Measurements from ENCODE around the gene PKDCC. TPM values are rescaled to one million over a fixed set of nuclear protein-coding genes. Genes with fewer than 3 reads are reported as not detected.
A peak's percentile ranks its signal among the peaks of the same experiment; 100 is the strongest.

The PKDCC gene
- total RNA-seq, 1 donor from 2014 or later: 210 TPM

DNA sequence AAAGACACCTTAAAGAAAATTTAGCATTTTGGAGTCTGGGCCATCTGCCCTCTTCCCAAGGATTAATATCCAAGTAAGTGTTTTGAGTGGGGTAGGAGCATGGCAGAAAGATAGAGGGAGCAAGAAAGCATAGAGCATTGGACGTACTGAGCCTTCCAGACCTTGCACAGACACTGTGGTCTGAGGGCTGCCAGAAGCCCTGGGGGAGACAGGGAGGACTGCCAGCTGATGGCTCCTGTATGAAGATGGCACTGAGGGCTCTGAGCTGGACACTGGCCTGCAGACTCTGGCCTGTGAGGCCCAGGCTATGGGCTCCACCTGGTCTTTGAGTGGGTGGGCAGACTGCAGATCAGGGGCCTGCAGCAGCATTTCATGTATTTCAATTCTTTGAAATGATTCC is 2.9 kb upstream of the PKDCC start:
- TF ChIP-seq, protein P1, sequence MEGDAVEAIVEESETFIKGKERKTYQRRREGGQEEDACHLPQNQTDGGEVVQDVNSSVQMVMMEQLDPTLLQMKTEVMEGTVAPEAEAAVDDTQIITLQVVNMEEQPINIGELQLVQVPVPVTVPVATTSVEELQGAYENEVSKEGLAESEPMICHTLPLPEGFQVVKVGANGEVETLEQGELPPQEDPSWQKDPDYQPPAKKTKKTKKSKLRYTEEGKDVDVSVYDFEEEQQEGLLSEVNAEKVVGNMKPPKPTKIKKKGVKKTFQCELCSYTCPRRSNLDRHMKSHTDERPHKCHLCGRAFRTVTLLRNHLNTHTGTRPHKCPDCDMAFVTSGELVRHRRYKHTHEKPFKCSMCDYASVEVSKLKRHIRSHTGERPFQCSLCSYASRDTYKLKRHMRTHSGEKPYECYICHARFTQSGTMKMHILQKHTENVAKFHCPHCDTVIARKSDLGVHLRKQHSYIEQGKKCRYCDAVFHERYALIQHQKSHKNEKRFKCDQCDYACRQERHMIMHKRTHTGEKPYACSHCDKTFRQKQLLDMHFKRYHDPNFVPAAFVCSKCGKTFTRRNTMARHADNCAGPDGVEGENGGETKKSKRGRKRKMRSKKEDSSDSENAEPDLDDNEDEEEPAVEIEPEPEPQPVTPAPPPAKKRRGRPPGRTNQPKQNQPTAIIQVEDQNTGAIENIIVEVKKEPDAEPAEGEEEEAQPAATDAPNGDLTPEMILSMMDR (IDR thresholded peaks at IDR 0.05): no peak
- Histone ChIP-seq H3K9me3 (no peaks in the 10 kb centered on the region), H3K27ac (peak overlapping the region in 1 of 2 donors; percentile 94), H3K27me3 (no peaks in the 10 kb centered on the region), H3K4me3 (no peak overlapping the region), H3K4me1 (peaks cover 0 to 12% of the 10 kb centered on the region in 2 donors), H3K36me3 (no peaks in the 10 kb centered on the region)
- intact Hi-C loops (cut with DNase I): loop anchor here (5.0 kb wide), 2 partner anchors 38 to 122 kb away; partner anchors contain the start of gene EML4
- no peak for DNase-seq (ENCODE audit: low spot score in 2 of 2)

DNA sequence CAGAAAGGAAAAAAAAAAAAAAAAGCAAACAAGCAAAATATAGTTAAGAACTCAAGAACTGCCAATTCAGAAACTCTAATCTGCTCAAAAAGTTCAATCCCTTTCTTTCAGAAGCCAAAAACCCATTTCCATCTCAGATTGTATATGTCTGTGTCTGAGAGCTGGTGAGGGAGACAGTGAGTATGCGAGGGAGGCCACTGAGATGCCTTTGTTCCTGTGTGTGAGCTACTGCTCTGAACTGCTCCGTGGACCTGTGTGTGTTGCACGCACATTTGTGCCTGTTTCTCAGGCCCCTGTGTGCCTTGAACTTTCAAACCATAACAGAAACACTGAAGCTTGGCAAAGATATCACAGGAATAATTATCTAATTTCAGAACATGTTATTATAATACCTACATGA is 2.5 kb upstream of the PKDCC start:
- Histone ChIP-seq H3K4me1 (peaks cover 0 to 12% of the 10 kb centered on the region in 2 donors), H3K36me3 (no peaks in the 10 kb centered on the region), H3K9me3 (no peaks in the 10 kb centered on the region), H3K27me3 (no peaks in the 10 kb centered on the region), H3K27ac (peak overlapping the region; percentile 91 to 94), H3K4me3 (no peak overlapping the region)
- intact Hi-C loops (cut with DNase I): loop anchor here (5.0 kb wide), 1 partner anchor 122 kb away; the partner anchor contains the start of gene EML4
- TF ChIP-seq, protein P1 (IDR thresholded peaks at IDR 0.05): no peak
- no peak for DNase-seq (ENCODE audit: low spot score in 2 of 2)

DNA sequence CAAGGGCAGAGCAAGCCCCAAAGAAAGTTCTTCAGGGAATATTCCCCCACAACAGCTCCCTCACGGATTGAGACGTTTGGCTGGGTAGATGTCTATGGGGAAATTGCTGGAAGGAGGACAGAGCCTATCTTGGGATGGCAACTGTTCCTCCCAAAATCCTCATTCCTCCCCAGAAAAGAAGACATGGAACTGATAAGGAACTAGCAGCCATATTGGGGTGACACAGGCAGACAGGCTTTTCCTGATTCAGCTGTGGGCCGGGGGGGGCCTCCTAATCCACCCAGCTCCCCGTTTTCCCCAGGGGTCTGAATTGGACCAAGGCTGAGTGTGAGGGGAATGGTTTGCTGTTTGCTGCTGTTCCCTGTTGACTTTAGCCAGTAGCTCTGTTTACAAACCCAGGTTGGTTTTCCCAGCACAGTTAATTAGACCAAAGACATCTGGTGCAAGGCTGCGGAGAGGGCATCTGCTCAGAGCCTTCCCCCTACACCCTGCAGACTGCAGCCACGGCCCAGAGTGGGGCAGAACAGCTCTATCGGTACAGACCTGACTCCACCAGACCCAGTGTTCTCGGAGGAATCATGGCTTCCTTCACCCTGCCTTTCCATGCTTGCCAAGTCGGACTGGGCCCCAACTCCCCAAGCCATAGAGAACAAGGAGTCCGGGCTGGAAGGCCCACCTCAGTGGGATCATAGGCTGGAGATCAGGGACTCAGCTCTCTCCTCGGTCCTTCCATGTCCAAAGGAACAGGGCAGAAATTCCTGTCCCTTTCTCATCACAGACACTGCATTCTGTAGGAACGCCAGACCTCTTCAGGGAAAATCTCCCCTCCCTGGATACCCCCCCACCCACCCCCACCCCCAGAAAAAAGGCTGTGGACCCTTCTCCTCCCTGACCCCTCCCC is 1.7 kb upstream of the PKDCC start:
- TF ChIP-seq, protein P1 (IDR thresholded peaks at IDR 0.05): no peak
- Histone ChIP-seq H3K27ac (peak overlapping the region; percentile 91 to 94), H3K9me3 (no peaks in the 10 kb centered on the region), H3K4me1 (peaks cover under 1 to 14% of the 10 kb centered on the region in 2 donors), H3K4me3 (peak overlapping the region in 1 of 2 donors; percentile 84), H3K36me3 (no peaks in the 10 kb centered on the region), H3K27me3 (no peaks in the 10 kb centered on the region)
- no peak for DNase-seq (ENCODE audit: low spot score in 2 of 2)
- intact Hi-C loops (cut with DNase I): loop anchor here (2.0 to 5.0 kb wide), 3 partner anchors 19 to 121 kb away; partner anchors contain the start of gene EML4

DNA sequence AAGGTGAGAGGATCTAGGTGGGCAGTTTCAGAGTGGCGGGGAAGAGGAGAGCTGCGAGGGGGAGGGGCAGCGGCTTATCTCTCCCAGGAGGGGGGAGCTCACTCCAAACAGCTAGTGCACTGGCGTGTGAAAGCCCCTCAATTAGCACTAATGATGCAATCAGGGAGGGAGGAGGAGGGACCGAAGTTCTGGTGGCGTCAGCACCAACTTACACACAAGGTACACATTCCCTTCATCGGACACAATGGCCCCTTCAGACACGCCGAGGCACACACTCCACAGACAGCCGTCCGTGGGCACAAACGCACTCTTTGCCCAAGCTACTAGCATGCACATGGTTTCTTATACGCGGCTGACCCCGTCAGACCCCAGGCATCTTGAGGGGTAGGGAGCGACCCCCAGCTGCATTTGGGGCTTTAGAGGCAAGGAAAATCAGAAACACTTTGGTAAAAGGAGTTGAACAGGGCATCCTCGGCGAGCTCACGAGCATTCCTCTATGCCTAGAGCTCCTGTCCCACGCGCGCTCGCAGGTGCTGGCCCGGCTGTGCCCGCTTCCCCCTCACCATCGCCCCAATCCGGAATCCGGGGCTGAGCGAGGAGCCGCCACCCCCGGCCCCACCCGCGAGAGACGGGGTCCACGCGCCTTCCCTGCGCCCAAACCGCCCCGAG is 868 bp upstream of the PKDCC start:
- Histone ChIP-seq H3K27me3 (no peaks in the 10 kb centered on the region), H3K4me3 (peak overlapping the region; percentile 84 to 97), H3K4me1 (peaks cover 3 to 23% of the 10 kb centered on the region in 2 donors), H3K36me3 (no peaks in the 10 kb centered on the region), H3K9me3 (no peaks in the 10 kb centered on the region), H3K27ac (peak overlapping the region; percentile 91 to 94)
- TF ChIP-seq, protein P1 (IDR thresholded peaks at IDR 0.05): no peak
- intact Hi-C loops (cut with DNase I): loop anchor here (1.0 to 5.0 kb wide), 4 partner anchors 18 to 120 kb away; partner anchors contain the start of gene EML4
- peak in 1 of 2 donors; percentile 68 for DNase-seq (ENCODE audit: low spot score in 2 of 2)

DNA sequence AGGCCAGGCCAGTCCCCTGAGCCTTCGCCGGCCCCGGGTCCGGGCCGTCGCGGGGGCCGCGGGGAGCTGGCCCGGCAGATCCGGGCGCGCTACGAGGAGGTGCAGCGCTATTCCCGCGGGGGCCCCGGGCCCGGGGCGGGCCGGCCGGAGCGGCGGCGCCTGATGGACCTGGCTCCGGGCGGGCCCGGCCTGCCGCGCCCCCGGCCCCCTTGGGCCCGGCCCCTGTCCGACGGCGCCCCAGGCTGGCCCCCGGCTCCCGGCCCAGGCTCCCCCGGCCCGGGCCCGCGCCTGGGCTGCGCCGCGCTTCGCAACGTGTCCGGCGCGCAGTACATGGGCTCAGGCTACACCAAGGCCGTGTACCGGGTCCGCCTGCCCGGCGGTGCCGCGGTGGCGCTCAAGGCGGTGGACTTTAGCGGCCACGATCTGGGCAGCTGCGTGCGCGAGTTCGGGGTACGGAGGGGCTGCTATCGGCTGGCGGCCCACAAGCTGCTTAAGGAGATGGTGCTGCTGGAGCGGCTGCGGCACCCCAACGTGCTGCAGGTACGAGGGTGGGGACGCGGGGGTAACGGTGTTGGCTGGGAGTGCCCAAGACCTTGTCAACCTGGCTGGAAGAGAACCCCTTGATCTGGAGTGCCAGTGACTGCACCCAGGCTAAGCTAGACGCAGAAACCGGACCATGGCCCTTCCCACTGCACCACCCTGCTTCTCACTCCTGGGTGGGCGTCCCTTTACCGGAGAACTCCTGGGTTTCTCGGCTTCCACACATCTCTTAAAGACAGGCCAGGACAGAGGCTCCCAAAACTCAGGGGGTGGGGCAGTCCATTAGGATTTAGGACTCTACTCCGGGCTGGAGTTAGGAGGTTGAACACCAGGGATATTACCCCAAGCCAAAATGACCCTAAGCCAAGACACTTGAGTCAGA is 739 bp downstream of the PKDCC start:
- TF ChIP-seq, protein P1 (IDR thresholded peaks at IDR 0.05): no peak
- Histone ChIP-seq H3K4me3 (peak overlapping the region; percentile 84 to 97), H3K36me3 (peaks cover 0 to 3% of the 10 kb centered on the region in 2 donors), H3K9me3 (no peaks in the 10 kb centered on the region), H3K27ac (peak overlapping the region; percentile 97 to 98), H3K4me1 (peaks cover 6 to 36% of the 10 kb centered on the region in 2 donors), H3K27me3 (no peaks in the 10 kb centered on the region)
- DNase-seq (ENCODE audit: low spot score in 2 of 2): peak in 1 of 2 donors; percentile 81
- intact Hi-C loops (cut with DNase I): loop anchor here (5.0 kb wide), 1 partner anchor 119 kb away; the partner anchor contains the start of gene EML4

All from ascending aorta (tissue), 2 donors.